Ascending aorta (tissue), 2 donors: ENCODE data around the gene ENOX1. TPM values are rescaled to one million over a fixed set of nuclear protein-coding genes. Genes with fewer than 3 reads are reported as not detected.

Experiments
- DNase-seq, 2 donors: peaks; one replicate each; pipeline ENCODE4 v3.0.0-alpha.2; 2019; ENCODE audit warnings: low spot score in 2 of 2
- H3K27ac ChIP-seq, 2 donors: fragments of 200-600 bp; sonication (generic); one replicate each; pipeline ENCODE4 v1.5.1; 2016 to 2017; ENCODE audit warnings: mild to moderate bottlenecking in 1 of 2
- H3K27me3 ChIP-seq: fragments of 200-600 bp; sonication (generic); one replicate; pipeline ENCODE4 v1.5.1; 2017
- H3K36me3 ChIP-seq, 2 donors: fragments of 200-600 bp; sonication (generic); one replicate each; pipeline ENCODE4 v1.5.1; 2016
- H3K4me1 ChIP-seq, 2 donors: fragments of 200-600 bp; sonication (generic); one replicate each; pipeline ENCODE4 v1.5.1; 2016 to 2017; ENCODE audit warnings: mild to moderate bottlenecking in 1 of 2
- H3K4me3 ChIP-seq, 2 donors: fragments of 200-600 bp; sonication (generic); one replicate each; pipeline ENCODE4 v1.5.1; 2016 to 2017; ENCODE audit warnings: mild to moderate bottlenecking in 1 of 2
- H3K9me3 ChIP-seq, 2 donors: fragments of 200-600 bp; sonication (generic); one replicate each; pipeline ENCODE4 v1.5.1; 2016
- CTCF ChIP-seq, 3 experiments: fragments of 200-600 bp in 2 of 3; fragments of 450-650 bp in 1 of 3; sonication (generic) in 2 of 3; IDR thresholded peaks; one replicate each; pipeline ENCODE4 v1.5.1; 2016 to 2019; ENCODE audit warnings: antibody characterized with exemption in 3 of 3, mild to moderate bottlenecking in 1 of 3, moderate library complexity in 1 of 3
- intact Hi-C: fragments of 100-400 bp; cut with DNase I; formaldehyde crosslinking; loops from one replicate; pipeline ENCODE4 v1.15.1; 2023
- total RNA-seq: library from RNA; depleted of rRNA; stranded (reverse); fragments of >200 nt; gene quantifications from one replicate; pipeline ENCODE4 v1.1.0, GENCODE V29; 2016

ENOX1 gene
- total RNA-seq, 1 donor from 2014 or later: 0.21 TPM

DNA sequence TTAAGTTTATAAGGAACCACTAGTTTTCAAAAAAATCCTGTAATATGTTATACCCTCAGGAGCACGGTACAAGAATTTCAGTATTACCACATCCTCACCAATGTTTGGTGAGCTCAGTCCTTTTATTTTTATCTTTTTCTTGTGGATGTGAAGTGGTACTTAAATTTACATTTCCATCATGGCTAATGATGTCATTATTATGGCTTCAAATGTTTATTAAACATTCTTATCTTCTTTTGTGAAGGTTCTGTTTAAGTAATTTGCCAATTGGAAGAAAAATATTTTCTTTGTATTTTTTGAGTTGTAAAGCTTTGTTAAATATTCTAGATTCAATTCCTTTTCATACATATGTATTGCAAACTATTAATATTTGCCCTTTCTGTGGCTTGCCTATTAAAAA lies 291.0 kb downstream of the ENOX1 start:
- peaks cover 0 to 11% of the 10 kb centered on the region in 2 donors for H3K9me3 ChIP-seq
- no peaks in the 10 kb centered on the region for H3K36me3 ChIP-seq
- H3K4me3 ChIP-seq: no peak overlapping the region
- intact Hi-C loops: no loop called here
- TF ChIP-seq CTCF (IDR thresholded peaks at IDR 0.05): no peak
- DNase-seq: no peak
- no peak overlapping the region for H3K27ac ChIP-seq
- H3K27me3 ChIP-seq: no peaks in the 10 kb centered on the region
- H3K4me1 ChIP-seq: no peaks in the 10 kb centered on the region

DNA sequence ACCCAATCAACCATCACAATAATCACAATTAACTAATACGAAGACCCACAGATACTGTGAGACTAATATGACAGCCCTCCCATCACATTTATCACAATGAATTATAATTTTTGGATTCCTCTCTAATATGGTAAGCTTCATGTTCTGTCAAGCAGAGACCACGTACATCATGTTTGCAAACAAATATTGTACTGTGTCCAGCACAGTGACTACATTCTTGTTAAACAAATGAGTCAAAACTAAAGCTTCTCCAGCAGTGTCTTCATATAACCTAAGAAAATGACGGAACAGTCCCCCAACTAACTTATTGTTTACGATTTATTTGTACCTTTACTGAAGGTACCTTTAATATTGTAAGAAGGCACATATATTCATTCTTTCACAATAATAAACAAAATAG lies 292.6 kb downstream of the ENOX1 start:
- no peaks in the 10 kb centered on the region for H3K27me3 ChIP-seq
- intact Hi-C loops: no loop called here
- no peaks in the 10 kb centered on the region for H3K4me1 ChIP-seq
- no peak overlapping the region for H3K4me3 ChIP-seq
- DNase-seq: no peak
- H3K36me3 ChIP-seq: no peaks in the 10 kb centered on the region
- H3K9me3 ChIP-seq: no peaks in the 10 kb centered on the region
- no peak for TF ChIP-seq CTCF (IDR thresholded peaks at IDR 0.05)
- no peak overlapping the region for H3K27ac ChIP-seq

DNA sequence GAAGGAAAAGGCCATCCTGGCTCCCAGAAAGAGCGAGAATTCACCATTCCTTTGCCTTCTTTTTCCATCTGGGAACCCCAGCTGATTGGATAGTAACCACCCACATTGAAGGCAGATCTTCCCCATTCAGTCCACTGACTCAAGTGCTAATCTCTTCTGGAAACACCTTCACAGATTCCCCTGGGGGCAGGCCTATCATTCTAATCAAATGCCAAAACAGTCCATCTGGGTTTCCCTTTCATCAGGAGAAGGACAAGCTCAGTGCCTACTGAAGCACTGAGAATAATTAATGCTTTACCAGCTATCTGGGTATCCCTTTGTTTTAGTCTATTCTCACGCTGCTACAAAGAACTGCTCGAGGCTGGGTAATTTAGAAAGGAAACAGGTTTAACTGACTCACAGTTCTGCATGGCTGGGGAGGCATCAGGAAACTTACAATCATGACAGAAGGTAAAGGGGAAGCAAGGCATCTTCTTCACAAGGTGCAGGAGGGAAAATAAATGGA lies 293.2 kb downstream of the ENOX1 start:
- no peaks in the 10 kb centered on the region for H3K27me3 ChIP-seq
- H3K4me1 ChIP-seq: no peaks in the 10 kb centered on the region
- no peak for TF ChIP-seq CTCF (IDR thresholded peaks at IDR 0.05)
- intact Hi-C loops: no loop called here
- no peak overlapping the region for H3K27ac ChIP-seq
- no peak for DNase-seq
- H3K4me3 ChIP-seq: no peak overlapping the region
- H3K36me3 ChIP-seq: no peaks in the 10 kb centered on the region
- no peaks in the 10 kb centered on the region for H3K9me3 ChIP-seq

GRCh38 chr13:43492745-43493144 lies 294.0 kb downstream of the ENOX1 start:
- H3K27ac ChIP-seq: no peak overlapping the region
- no peaks in the 10 kb centered on the region for H3K36me3 ChIP-seq
- H3K4me3 ChIP-seq: no peak overlapping the region
- no peak for DNase-seq
- no peaks in the 10 kb centered on the region for H3K9me3 ChIP-seq
- TF ChIP-seq CTCF (IDR thresholded peaks at IDR 0.05): no peak
- H3K4me1 ChIP-seq: no peaks in the 10 kb centered on the region
- intact Hi-C loops: no loop called here
- no peaks in the 10 kb centered on the region for H3K27me3 ChIP-seq

DNA sequence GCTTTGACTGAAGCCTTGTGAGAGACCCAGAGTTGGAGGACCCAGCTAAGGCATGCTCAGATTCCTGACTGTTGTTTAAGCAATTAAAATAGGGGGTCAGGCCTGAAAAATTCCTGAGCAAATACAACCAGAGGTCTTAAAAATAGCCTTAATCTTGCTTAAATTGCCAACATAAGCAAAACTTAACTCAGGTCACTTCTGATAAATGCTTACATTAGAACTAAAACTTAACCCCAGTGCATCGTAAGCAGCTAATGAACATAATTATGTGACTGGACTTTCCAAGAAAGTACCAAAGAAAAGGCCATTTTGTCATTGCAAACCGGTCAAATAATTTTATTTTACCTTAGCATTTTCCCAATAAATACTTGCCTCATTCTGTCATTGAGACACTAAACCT lies 294.5 kb downstream of the ENOX1 start:
- H3K4me3 ChIP-seq: no peak overlapping the region
- no peak for DNase-seq
- H3K27me3 ChIP-seq: no peaks in the 10 kb centered on the region
- H3K4me1 ChIP-seq: no peaks in the 10 kb centered on the region
- no peak overlapping the region for H3K27ac ChIP-seq
- intact Hi-C loops: no loop called here
- H3K9me3 ChIP-seq: no peaks in the 10 kb centered on the region
- no peak for TF ChIP-seq CTCF (IDR thresholded peaks at IDR 0.05)
- H3K36me3 ChIP-seq: no peaks in the 10 kb centered on the region

DNA sequence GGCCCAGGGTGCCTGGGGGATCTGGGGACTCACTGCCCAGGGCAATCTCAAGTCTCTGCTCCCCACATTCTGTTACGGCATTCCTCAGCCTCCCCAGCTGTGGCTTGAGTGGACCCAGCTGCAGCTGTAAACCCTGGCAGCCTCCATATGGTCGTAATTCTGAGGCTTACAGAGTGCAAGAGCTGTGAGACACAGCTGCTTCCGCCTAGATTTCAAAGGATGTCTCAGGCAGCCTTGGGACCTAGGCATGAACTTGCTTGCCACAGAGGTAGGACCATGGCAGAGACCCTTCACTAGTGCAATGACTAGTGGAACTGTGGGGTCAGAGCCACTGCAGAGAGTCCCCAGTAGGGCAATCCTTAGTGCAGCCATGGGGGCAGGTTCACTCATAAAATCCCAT lies 297.5 kb downstream of the ENOX1 start:
- DNase-seq: no peak
- H3K4me3 ChIP-seq: no peak overlapping the region

More for the DNA sequence above, 297.5 kb downstream of the ENOX1 start:
- Histone ChIP-seq H3K4me1 (no peaks in the 10 kb centered on the region), H3K36me3 (no peaks in the 10 kb centered on the region), H3K27me3 (no peaks in the 10 kb centered on the region), H3K9me3 (no peaks in the 10 kb centered on the region), H3K27ac (no peak overlapping the region)
- intact Hi-C loops: no loop called here
- no peak for TF ChIP-seq CTCF (IDR thresholded peaks at IDR 0.05)
